Measurements from ENCODE around the gene RHOBTB1.
"Not testable (repeated sequence)": the region's sequence is repeated elsewhere in the genome, so short reads cannot be mapped to it uniquely, and the experiment has no call there.

The RHOBTB1 gene

GRCh38 chr10:60940446-60940845 lies 3.5 kb downstream of the RHOBTB1 start:
- no peak for DNase-seq (ENCODE audit: low read depth)

GRCh38 chr10:60937784-60938654 lies 6.0 kb downstream of the RHOBTB1 start:
- no peak for DNase-seq (ENCODE audit: low read depth)

GRCh38 chr10:60937022-60937421 lies 7.0 kb downstream of the RHOBTB1 start:
- no peak for DNase-seq (ENCODE audit: low read depth)

GRCh38 chr10:60934215-60935175 lies 9.5 kb downstream of the RHOBTB1 start:
- DNase-seq (ENCODE audit: low read depth), result no peak

GRCh38 chr10:60932756-60933155 lies 11.2 kb downstream of the RHOBTB1 start:
- no peak for DNase-seq (ENCODE audit: low read depth)

- no peak for DNase-seq (ENCODE audit: low read depth)
Measured at GRCh38 chr10:60930237-60930636, 13.7 kb downstream of the RHOBTB1 start.

- no peak for DNase-seq (ENCODE audit: low read depth)
Measured at GRCh38 chr10:60921633-60922032, 22.4 kb downstream of the RHOBTB1 start.

- DNase-seq (ENCODE audit: low read depth), result no peak
Measured at GRCh38 chr10:60920479-60920878, 23.5 kb downstream of the RHOBTB1 start.

GRCh38 chr10:60919551-60919950 lies 24.4 kb downstream of the RHOBTB1 start:
- DNase-seq (ENCODE audit: low read depth), result no peak

GRCh38 chr10:60917331-60918280 lies 26.4 kb downstream of the RHOBTB1 start:
- DNase-seq (ENCODE audit: low read depth), result no peak

GRCh38 chr10:60916025-60916424 lies 28.0 kb downstream of the RHOBTB1 start:
- DNase-seq (ENCODE audit: low read depth), result no peak

GRCh38 chr10:60914690-60915141 lies 29.3 kb downstream of the RHOBTB1 start:
- peak; percentile 96 for DNase-seq (ENCODE audit: low read depth)

- DNase-seq (ENCODE audit: low read depth), result no peak
Measured at GRCh38 chr10:60913657-60914056, 30.3 kb downstream of the RHOBTB1 start.

GRCh38 chr10:60913071-60913470 lies 30.9 kb downstream of the RHOBTB1 start:
- no peak for DNase-seq (ENCODE audit: low read depth)

- no peak for DNase-seq (ENCODE audit: low read depth)
Measured at GRCh38 chr10:60911715-60912114, 32.3 kb downstream of the RHOBTB1 start.

GRCh38 chr10:60911216-60911615 lies 32.8 kb downstream of the RHOBTB1 start:
- DNase-seq (ENCODE audit: low read depth), result no peak

GRCh38 chr10:60910543-60910942 lies 33.4 kb downstream of the RHOBTB1 start:
- no peak for DNase-seq (ENCODE audit: low read depth)

GRCh38 chr10:60908896-60909295 lies 35.1 kb downstream of the RHOBTB1 start:
- DNase-seq (ENCODE audit: low read depth), result no peak

- no peak for DNase-seq (ENCODE audit: low read depth)
Measured at GRCh38 chr10:60908031-60908430, 36.0 kb downstream of the RHOBTB1 start.

GRCh38 chr10:60907236-60907635 lies 36.7 kb downstream of the RHOBTB1 start:
- no peak for DNase-seq (ENCODE audit: low read depth)

GRCh38 chr10:60906825-60907224 lies 37.2 kb downstream of the RHOBTB1 start:
- DNase-seq (ENCODE audit: low read depth), result not testable (repeated sequence)

GRCh38 chr10:60906411-60906810 lies 37.6 kb downstream of the RHOBTB1 start:
- DNase-seq (ENCODE audit: low read depth), result no peak
